HepG2 (cell line): Measurements from ENCODE around the gene VAT1L. TPM values are rescaled to one million over a fixed set of nuclear protein-coding genes. Genes with fewer than 3 reads are reported as not detected.

Source experiments
- AGO1 ChIP-seq: fragments of 200-400 bp; formaldehyde crosslinking; IDR thresholded peaks from 2 replicates; pipeline ENCODE4 v1.6.1; 2017; ENCODE audit warnings: mild to moderate bottlenecking, low read depth, low read length, moderate library complexity; ENCODE audit not compliant: poor library complexity, severe bottlenecking
- AKAP8 ChIP-seq: sonication (generic); formaldehyde crosslinking; IDR thresholded peaks from 2 replicates; pipeline ENCODE4 v1.5.1; 2020; ENCODE audit warnings: mild to moderate bottlenecking, missing genetic modification reagents
- ESRRA ChIP-seq: sonication (generic); formaldehyde crosslinking; IDR thresholded peaks from 2 replicates; pipeline ENCODE4 v1.5.1; 2020; ENCODE audit warnings: mild to moderate bottlenecking, low read depth, missing genetic modification reagents
- EZH2 ChIP-seq: conservative IDR thresholded peaks from 2 replicates; pipeline ENCODE4 v1.6.1; 2012; ENCODE audit warnings: mild to moderate bottlenecking, low read depth, low read length, moderate library complexity
- FOSL2 ChIP-seq: sonication (generic); formaldehyde crosslinking; IDR thresholded peaks from 2 replicates; pipeline ENCODE4 v1.4.0; 2020; ENCODE audit warnings: missing genetic modification reagents
- GATAD1 ChIP-seq: IDR thresholded peaks from 2 replicates; pipeline ENCODE4 v1.6.1; 2016; ENCODE audit warnings: missing genetic modification reagents, missing compliant biosample characterization
- GFI1 ChIP-seq: sonication (generic); formaldehyde crosslinking; IDR thresholded peaks from 2 replicates; pipeline ENCODE4 v1.5.0; 2020; ENCODE audit warnings: missing genetic modification reagents, mild to moderate bottlenecking, borderline replicate concordance
- HOXD1 ChIP-seq: sonication (generic); formaldehyde crosslinking; IDR thresholded peaks from 2 replicates; pipeline ENCODE4 v1.5.0; 2020; ENCODE audit warnings: missing genetic modification reagents
- KLF11 ChIP-seq: IDR thresholded peaks from 2 replicates; pipeline ENCODE4 v1.6.1; 2016; ENCODE audit warnings: missing compliant biosample characterization
- MBNL3 ChIP-seq: fragments of 250-450 bp; sonication (Bioruptor Pico); conservative IDR thresholded peaks from 2 replicates; pipeline ENCODE4 v1.8.0; 2022; ENCODE audit warnings: mild to moderate bottlenecking, inconsistent platforms
- MIXL1 ChIP-seq: IDR thresholded peaks from 2 replicates; pipeline ENCODE4 v1.6.1; 2016
- NR2C2 ChIP-seq: sonication (generic); formaldehyde crosslinking; IDR thresholded peaks from 2 replicates; pipeline ENCODE4 v1.4.0; 2020; ENCODE audit warnings: missing genetic modification reagents, mild to moderate bottlenecking, moderate library complexity, borderline replicate concordance
- NR2F6 ChIP-seq, 2 experiments: IDR thresholded peaks; 2 replicates each; pipeline ENCODE4 v1.6.1; 2016; ENCODE audit warnings: antibody characterized with exemption in 1 of 2, mild to moderate bottlenecking in 1 of 2
- POGK ChIP-seq: sonication (generic); formaldehyde crosslinking; conservative IDR thresholded peaks from 2 replicates; pipeline ENCODE4 v1.8.0; 2022; ENCODE audit warnings: mild to moderate bottlenecking, moderate library complexity, missing genetic modification reagents
- RNF2 ChIP-seq: fragments of 450-650 bp; conservative IDR thresholded peaks from 2 replicates; pipeline ENCODE4 v1.6.1; 2016; ENCODE audit warnings: low read depth
- SALL1 ChIP-seq: sonication (generic); formaldehyde crosslinking; IDR thresholded peaks from 2 replicates; pipeline ENCODE4 v1.8.0; 2022; ENCODE audit warnings: mild to moderate bottlenecking, missing genetic modification reagents
- TARDBP ChIP-seq: sonication (generic); formaldehyde crosslinking; IDR thresholded peaks from 2 replicates; pipeline ENCODE4 v1.8.0; 2022; ENCODE audit warnings: mild to moderate bottlenecking, missing genetic modification reagents
- TCF7L2 ChIP-seq: IDR thresholded peaks from 2 replicates; pipeline ENCODE4 v1.6.1; 2011; ENCODE audit warnings: mild to moderate bottlenecking, low read depth, low read length, moderate library complexity
- ZBTB1 ChIP-seq: sonication (generic); formaldehyde crosslinking; IDR thresholded peaks from 2 replicates; pipeline ENCODE4 v1.4.0; 2020; ENCODE audit warnings: missing genetic modification reagents, borderline replicate concordance
- ZBTB20 ChIP-seq: sonication (generic); formaldehyde crosslinking; IDR thresholded peaks from 2 replicates; pipeline ENCODE4 v1.8.1; 2023; ENCODE audit warnings: missing genetic modification reagents, low read depth, mild to moderate bottlenecking, borderline replicate concordance
- ZNF121 ChIP-seq: sonication (generic); formaldehyde crosslinking; IDR thresholded peaks from 2 replicates; pipeline ENCODE4 v1.5.0; 2020; ENCODE audit warnings: mild to moderate bottlenecking, missing genetic modification reagents
- ZNF337 ChIP-seq: sonication (generic); formaldehyde crosslinking; IDR thresholded peaks from 2 replicates; pipeline ENCODE4 v1.5.1; 2020; ENCODE audit warnings: missing genetic modification reagents, low read depth, mild to moderate bottlenecking, borderline replicate concordance
- ZNF34 ChIP-seq: sonication (generic); formaldehyde crosslinking; IDR thresholded peaks from 2 replicates; pipeline ENCODE4 v1.4.0; 2020; ENCODE audit warnings: mild to moderate bottlenecking, missing genetic modification reagents, borderline replicate concordance
- ZNF530 ChIP-seq: sonication (generic); formaldehyde crosslinking; IDR thresholded peaks from 2 replicates; pipeline ENCODE4 v1.5.0; 2020; ENCODE audit warnings: low read depth, mild to moderate bottlenecking, missing genetic modification reagents
- ZNF569 ChIP-seq: sonication (generic); formaldehyde crosslinking; IDR thresholded peaks from 2 replicates; pipeline ENCODE4 v1.5.0; 2020; ENCODE audit warnings: mild to moderate bottlenecking, missing genetic modification reagents, moderate library complexity, borderline replicate concordance
- polyA plus RNA-seq, 8 experiments: library from polyadenylated mRNA; depleted of rRNA in 3 of 8; stranded (reverse) in 7 of 8; unstranded in 1 of 8; fragments of >200 nt; fragmentation: Illumina TruSeq in 4 of 8; extraction: Trizol in 4 of 8; gene quantifications; 2 replicates each; pipeline versions ENCODE4 v1.2.1 to v1.2.3, GENCODE V29; 2011 to 2016; ENCODE audit warnings: low read depth in 4 of 8, missing spikeins in 1 of 8, mixed read lengths in 1 of 8; ENCODE audit not compliant: insufficient read depth in 1 of 8
- total RNA-seq, 5 experiments: library from RNA; depleted of rRNA; stranded (reverse); fragments of >200 nt; fragmentation: Illumina TruSeq; extraction: Trizol; gene quantifications; 2 replicates each; pipeline ENCODE4 v1.2.3, GENCODE V29; 2016; ENCODE audit warnings: low read depth in 1 of 5
- TF ChIP-seq, protein P1 (sequence below): sonication (generic); formaldehyde crosslinking; IDR thresholded peaks from 2 replicates; pipeline ENCODE4 v1.8.1; 2023; ENCODE audit warnings: mild to moderate bottlenecking, missing genetic modification reagents
- TF ChIP-seq, protein P2 (sequence below): sonication (generic); formaldehyde crosslinking; IDR thresholded peaks from 2 replicates; pipeline ENCODE4 v1.8.0; 2022; ENCODE audit warnings: mild to moderate bottlenecking, missing genetic modification reagents

Gene VAT1L
- total and polyA plus RNA-seq, 2 of the 13 experiments (the other 11 are each of a cell fraction or from before 2014, with no cell fraction given), result not detected

- TF ChIP-seq FOSL2 (CRISPR knock-in tag), result peak; percentile 50
- no peak for TF ChIP-seq AKAP8 (CRISPR knock-in tag)
- no peak for TF ChIP-seq NR2C2 (CRISPR knock-in tag)
- TF ChIP-seq, protein P1, sequence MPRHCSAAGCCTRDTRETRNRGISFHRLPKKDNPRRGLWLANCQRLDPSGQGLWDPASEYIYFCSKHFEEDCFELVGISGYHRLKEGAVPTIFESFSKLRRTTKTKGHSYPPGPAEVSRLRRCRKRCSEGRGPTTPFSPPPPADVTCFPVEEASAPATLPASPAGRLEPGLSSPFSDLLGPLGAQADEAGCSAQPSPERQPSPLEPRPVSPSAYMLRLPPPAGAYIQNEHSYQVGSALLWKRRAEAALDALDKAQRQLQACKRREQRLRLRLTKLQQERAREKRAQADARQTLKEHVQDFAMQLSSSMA (CRISPR knock-in tag), result no peak
- no peak for TF ChIP-seq HOXD1
- TF ChIP-seq ZBTB1 (CRISPR knock-in tag), result no peak
- TF ChIP-seq ZNF569, result no peak
- TF ChIP-seq GATAD1 (CRISPR knock-in tag), result no peak
- TF ChIP-seq ZNF34 (CRISPR knock-in tag), result 0 out of 2 replicates have a peak, but pooled peaks have one; percentile 25
- no peak for TF ChIP-seq MBNL3
- TF ChIP-seq SALL1 (CRISPR knock-in tag), result peak; percentile 60
- no peak for TF ChIP-seq TARDBP (CRISPR knock-in tag)
- no peak for TF ChIP-seq KLF11
- no peak for TF ChIP-seq AGO1
- no peak for TF ChIP-seq RNF2
- 0 out of 2 replicates have a peak, but pooled peaks have one; percentile 20 for TF ChIP-seq MIXL1 (CRISPR knock-in tag)
- TF ChIP-seq ZNF121 (CRISPR knock-in tag), result no peak
- TF ChIP-seq ZBTB20 (CRISPR knock-in tag), result no peak
- TF ChIP-seq ESRRA, result 0 out of 2 replicates have a peak, but pooled peaks have one; percentile 56
- 0 out of 2 replicates have a peak, but pooled peaks have one; percentile 24 for TF ChIP-seq GFI1
- TF ChIP-seq POGK (CRISPR knock-in tag), result no peak
- TF ChIP-seq ZNF530 (CRISPR knock-in tag), result no peak
- TF ChIP-seq TCF7L2, result no peak
- TF ChIP-seq, protein P2, sequence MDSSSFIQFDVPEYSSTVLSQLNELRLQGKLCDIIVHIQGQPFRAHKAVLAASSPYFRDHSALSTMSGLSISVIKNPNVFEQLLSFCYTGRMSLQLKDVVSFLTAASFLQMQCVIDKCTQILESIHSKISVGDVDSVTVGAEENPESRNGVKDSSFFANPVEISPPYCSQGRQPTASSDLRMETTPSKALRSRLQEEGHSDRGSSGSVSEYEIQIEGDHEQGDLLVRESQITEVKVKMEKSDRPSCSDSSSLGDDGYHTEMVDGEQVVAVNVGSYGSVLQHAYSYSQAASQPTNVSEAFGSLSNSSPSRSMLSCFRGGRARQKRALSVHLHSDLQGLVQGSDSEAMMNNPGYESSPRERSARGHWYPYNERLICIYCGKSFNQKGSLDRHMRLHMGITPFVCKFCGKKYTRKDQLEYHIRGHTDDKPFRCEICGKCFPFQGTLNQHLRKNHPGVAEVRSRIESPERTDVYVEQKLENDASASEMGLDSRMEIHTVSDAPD (CRISPR knock-in tag), result 0 out of 2 replicates have a peak, but pooled peaks have one; percentile 44
- no peak for TF ChIP-seq EZH2
- no peak for TF ChIP-seq ZNF337 (CRISPR knock-in tag)
- TF ChIP-seq NR2F6 (IDR thresholded peaks at IDR 0.05), result 0 out of 2 replicates have a peak, but pooled peaks have one; percentile 15
- TF ChIP-seq NR2F6 (CRISPR knock-in tag; IDR thresholded peaks at IDR 0.05), result no peak
These were observed 12.2 kb upstream of the VAT1L start (continued) for GRCh38 chr16:77775911-77776909.
